SIG-M5 treated with dmso at 0.1 percent for 504 hours (cell line): ENCODE measurements around the gene ATG4D.
A peak's percentile ranks its signal among the peaks of the same experiment; 100 is the strongest.
"Not testable (repeated sequence)": the region's sequence is repeated elsewhere in the genome, so short reads cannot be mapped to it uniquely, and the experiment has no call there.

Source experiments
- DNase-seq: peaks from one replicate; lab custom pipeline; 2025; ENCODE audit not compliant: unreplicated experiment; lab: John Stamatoyannopoulos, UW

ATG4D gene

DNA sequence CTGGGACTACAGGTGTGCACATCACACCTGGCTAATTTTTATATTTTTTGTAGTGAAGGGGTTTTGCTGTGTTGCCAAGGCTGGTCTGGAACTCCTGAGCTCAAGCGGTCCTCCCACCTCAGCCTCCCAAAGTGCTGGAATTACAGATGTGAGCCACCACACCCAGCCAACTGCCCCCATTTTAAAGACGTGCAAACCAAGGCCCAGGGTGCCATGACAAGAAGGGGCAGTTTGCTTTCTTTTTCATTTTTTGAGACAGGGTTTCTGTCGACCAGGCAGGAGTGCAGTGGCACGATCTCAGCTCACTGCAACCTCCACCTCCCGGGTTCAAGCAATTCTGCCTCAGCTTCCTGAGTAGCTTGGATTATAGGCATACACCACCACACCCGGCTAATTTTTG, 30.1 kb downstream of the ATG4D start:
- DNase-seq, result not testable (repeated sequence)

DNA sequence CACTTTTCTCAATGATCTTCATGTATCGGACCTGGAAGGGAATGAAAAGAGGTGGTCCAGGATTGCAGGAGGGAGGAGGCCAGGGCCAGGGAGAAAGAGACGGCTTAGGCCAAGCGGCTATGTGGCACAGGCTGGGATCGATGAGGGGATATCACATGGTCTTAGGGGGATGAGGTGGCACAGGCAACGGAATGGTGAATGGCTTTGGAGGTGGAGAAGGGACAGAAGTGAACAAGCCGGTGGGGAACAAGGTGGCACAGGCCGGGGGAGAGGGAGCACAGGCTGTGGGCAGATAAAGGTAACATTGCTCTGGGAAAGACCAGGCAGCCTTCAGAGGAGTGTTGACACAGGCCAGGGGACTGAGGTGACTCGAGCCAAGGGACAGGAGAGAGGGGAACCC, 30.8 kb downstream of the ATG4D start:
- DNase-seq, result no peak

DNA sequence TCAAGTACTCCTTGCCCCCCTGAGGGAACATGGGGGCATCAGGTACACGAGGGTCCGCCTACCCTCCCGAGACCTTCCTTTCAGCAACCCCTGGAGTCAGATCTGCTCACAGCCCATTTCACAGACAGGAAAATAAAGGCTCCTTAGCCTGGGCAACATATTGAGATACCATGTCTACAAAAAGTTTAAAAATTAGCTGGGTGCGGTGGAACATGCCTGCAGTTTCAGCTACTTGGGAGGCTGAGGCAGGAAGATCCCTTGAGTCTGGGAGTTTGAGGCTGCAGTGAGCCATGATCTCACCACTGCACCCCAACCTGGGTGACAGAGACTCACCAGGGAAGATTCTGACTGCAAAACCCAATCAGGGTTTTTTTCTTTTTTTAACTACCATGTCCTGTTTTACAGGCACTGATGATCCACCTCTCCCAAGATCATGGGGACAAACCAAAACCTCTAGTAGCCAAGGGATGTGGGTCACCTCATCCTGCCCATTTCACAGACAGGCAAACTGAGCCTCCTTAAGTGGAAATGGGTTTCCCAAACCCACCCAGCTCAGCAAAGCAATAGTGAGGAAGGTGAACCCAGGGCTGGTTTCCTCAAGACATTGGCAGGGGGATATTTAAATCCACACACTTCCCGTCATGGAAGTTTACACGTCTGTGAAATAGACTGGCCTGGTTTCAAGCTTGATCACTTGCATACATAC, 31.5 kb downstream of the ATG4D start:
- DNase-seq, result no peak

DNA sequence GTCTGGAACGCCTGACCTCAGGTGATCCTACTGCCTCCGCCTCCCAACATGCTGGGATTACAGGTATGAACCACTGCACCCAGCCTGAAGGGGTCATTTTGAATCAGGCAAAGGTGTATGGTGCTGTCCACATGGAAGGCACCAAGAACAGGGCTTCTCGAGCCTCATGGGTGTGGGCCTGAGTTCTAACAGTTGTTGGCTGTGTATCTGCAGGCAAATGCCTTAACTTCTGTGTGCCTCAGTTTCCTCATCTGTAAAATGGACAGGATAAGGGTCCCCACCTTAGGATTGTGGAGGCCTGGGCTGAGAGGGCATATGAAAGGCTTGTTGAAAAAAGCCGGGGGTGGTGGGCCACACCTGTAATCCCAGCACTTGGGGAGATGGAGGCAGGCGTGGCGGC, 34.2 kb downstream of the ATG4D start:
- DNase-seq, result no peak

DNA sequence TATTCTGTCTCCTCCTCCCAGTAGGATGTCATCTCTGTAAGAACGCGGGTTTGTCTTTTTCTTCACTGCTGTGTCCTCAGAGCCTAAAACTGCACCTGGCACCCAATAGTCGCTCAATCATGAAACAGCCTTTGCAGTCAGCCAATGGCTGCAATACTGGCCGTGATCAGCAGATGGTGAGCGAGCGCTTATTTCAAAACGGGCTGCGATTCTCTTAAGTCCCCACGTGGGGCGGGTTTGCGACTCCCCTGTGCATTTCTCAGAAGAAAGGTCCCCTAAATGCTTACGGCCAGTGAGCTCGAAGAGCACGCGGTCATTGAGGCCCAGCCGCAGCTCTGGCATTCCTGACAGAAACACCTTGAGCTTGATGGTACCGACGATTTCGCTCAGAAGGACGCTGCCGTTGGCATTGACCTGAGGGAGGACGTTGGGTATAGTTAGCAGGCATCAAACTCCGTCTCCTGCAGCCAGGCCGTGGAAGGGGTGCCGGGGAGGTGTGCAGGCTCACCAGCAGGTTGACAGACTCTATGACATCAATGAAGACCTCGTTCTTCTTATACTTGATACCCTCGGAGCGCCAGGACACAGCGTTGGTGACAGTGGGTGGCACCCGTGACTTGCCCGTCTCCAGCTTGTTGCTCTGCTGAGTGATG, 37.4 kb downstream of the ATG4D start:
- peak; percentile 86 for DNase-seq

DNA sequence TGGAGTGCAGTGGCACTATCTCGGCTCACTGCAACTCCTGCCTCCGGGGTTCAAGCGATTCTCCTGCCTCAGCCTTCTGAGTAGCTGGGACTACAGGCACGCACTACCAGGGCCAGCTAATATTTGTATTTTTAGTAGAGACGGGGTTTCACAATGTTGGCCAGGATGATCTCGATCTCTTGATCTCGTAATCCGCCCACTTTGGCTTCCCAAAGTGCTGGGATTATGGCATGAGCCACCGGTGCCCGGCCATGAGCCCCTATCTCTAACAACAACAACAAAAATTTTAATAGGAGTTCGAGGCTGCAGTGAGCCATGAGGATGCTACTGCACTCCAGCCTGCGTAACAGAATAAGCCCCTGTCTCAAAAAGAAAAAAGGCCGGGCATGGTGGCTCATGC, 38.4 kb downstream of the ATG4D start:
- DNase-seq, result no peak

DNA sequence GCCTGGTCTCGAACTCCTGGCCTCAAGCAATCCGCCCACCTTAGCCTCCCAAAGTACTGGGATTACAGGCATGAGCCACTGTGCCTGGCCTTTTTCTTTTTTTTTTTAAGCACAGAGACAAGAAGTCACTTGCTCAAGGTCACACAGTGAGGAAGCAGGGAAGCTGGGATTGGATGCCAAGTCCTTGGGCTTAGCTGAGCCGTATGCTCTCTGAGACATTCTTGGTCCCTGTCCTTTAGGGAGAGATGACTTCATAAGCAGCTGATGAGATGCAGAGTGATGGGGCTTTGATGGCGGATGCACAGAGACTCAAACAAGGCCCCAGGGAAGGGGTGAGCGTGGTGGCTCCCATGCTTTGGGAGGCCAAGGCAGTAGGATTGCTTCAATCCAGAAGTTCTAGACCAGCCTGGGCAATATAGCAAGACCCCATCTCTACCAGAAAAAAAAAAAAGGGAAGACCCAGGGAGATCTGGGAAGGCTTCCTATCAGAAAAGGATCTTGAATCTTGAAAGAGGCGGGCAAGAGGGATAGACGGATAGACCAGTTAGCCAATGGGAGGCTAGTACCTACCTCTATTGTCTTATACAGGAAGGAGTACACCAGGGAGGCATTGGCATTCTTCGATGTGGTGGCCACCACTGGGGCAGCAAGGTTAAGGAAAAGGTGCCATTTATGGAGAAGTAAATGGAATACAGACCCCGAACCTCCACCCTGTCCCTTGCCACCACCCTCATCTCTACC, 39.5 kb downstream of the ATG4D start:
- DNase-seq, result no peak

DNA sequence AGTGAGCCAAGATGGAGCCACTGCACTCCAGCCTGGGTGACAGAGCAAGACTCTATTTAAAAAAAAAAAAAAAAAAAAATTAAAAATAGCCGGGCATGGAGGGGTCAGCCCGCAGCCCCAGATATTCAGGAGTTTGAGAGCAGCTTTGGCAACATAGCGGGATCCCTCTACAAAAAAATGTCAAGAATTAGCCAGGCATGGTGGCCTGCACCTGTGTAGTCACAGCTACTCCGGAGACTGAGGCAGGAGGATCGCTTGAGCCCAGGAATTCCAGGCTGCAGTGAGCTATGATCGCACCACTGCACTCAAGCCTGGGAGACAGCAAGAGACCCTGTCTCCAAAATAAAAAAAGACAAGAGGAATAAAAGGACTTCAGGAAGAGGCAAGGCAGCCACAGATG, 42.7 kb downstream of the ATG4D start:
- DNase-seq, result no peak

DNA sequence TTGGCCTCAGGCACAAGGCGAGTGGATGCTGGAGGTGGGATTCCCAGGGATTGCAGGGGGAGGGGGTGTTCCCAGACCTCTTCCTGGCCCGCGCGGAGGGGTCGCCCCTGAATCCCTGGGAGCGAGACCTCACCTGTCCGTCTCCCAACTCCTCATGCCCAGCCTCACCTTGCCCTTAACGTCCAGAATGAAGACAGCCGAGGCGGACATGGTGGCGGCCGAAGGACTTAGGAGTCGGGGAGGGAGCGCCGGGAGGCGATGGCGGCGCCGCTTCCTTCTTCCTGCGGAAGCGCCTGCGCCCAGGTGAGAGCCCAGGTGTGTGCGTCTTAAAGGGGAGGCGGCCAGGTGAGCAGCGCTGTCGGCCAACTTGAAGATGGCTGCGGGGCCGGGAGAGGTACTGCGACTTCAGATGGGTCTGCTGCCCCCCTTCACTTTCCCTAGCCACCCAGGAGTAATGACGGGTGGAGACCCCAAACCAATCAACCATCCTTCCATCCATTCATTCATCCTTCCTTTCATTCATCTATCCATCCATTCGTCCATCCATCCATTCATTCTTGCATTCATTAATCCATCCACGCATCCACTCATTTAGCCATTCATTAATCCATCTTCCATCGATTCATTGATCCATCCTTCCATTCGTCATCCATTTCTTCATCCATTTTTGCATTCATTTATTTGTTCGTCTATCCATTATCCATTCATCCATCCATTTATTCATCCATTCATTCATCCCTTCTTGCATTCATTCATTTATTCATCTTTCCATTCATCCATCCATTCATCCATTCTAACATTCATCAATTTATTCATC, 43.5 kb downstream of the ATG4D start, which contains the start of gene AP1M2:
Gene AP1M2 (minus strand): TSS at position 291 of the 817 bp plus-strand sequence. CDS start 81 bp downstream, at position 210.
- DNase-seq, result peak; percentile 13

DNA sequence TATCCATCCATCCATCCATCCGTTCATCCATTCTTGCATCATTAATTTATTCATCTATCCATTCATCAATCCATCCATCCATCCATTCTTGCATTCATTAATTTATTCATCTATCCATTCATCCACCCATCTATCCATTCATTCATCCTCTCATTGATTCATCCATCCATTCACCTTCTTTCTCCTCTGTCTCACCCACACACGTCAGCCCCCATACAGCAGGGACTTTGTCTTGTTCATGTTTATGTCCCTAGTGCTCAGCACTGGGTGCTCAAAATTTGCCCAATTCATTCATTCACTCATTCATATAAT, 44.1 kb downstream of the ATG4D start:
- no peak for DNase-seq

DNA sequence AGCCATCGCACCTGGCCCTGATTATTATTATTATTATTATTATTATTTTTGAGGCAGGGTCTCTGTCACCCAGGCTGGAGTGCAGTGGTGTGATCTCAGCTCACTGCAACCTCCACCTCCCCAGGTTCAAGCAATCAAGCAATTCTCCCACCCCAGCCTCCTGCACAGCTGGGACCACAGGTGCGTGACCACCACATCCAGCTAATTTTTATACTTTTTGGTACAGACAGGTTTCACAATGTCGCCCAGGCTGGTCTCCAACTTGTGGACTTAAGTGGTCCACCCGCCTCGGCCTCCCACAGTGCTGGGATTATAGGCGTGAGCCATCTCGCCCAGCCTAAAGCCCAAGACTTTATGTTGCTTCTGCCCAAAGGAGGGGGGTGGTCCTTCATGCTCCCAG, 49.4 kb downstream of the ATG4D start:
- DNase-seq, result no peak

DNA sequence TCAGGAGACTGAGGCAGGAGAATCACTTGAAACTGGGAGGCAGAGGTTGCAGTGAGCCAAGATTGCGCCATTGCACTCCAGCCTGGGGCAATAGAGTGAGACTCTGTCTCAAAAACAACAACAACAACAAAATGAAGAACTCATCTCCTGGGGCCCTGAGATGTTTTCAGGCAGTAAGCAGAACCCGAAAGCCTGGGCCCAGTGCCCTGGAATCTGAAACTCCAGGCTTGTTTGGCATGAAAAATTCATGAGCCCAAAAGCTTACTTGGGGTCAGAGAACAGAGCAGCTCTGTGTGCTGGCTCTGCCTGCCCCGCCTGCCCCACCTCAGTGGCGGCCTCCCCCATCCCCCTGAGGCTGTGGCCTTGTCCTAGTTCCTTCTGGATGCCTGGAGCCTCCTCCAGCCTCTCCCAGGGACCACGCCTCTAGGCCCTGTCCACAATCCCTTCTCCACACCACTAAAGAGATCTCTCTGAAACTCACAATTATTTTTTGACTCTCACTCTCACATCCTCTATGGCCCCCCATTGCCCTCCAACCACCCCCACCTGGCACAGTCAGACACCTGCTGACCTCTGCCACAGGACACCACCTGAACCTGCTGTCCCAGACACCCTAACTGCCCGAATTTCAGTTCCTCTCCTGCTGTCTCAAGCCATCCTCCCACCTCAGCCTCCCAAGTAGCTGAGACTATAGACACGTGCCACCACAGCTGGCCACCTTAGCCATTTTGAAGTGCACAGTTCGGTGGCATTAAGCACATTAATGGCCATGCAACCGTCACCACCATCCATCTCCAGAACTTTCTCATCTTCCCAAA, 50.3 kb downstream of the ATG4D start:
- no peak for DNase-seq

DNA sequence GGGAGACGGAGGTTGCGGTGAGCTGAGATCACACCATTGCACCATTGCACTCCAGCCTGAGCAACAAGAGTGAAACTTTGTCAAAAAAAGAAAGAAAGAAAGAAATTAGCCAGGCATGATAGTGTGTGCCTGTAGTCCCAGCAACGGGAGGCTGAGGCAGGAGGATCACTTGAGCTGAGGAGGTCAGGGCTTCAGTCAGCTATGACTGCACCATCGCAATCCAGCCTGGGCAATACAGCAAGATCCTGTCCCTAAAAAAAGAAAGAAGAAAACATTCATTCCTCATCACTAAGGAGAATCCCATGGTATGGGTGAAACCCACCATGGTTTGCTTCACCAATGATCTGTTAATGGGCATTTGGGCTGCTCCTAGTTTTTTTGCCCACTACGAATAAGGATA, 56.4 kb downstream of the ATG4D start:
- no peak for DNase-seq

DNA sequence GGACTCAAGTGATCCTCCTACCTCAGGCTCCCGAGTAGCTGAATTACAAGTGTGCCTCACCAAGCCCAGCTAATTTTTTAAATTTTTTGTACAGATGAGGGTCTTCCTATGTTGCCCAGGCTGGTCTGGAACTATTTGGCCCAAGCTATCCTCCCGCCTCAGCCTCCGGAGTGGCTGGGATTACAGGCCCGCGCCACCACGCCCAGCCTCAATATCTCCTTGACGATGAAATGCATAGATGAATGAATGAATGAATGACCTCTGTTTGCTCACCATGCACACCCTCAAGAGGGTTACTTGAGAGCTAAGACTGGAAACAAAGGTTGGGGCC, 58.3 kb downstream of the ATG4D start:
- DNase-seq, result no peak

DNA sequence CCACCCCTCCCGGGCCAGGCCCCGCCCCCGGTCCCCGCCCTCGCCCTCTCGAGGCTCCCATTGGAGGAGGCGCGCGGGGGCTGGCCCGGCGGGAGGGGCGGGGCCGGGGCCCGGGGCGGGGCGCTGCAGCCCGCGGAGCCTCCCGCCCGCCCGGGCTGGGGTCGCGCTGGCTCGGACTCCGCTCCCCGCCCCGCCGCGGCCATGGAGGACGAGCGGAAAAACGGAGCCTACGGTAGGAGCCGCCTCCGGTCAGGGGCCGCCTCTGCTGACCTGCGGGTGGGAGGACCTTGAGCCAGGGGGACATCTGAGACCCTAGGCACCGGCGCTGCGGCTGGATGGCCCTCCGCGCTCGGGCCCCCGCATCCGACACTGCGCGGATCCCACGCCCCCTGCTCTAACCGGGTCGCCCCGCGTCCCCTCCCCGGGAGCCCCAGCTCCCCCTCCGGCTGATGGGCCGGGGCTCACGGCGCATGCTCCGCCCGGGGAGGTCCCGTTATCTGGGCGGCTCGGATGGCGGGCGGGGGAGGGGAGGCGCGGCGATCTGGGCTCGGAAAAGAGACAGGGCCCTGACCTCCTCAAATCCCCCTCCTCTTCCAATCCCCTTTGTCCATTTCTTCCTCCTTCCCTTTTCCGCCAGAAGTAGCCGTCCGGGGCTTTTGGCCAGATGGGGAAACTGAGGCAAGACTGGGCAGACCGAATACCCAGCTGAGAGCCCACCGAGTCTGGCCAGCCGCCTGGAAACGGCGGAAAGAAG, 58.8 kb downstream of the ATG4D start:
- peak; percentile 65 for DNase-seq
